Measurements from ENCODE around the gene DEPDC4.

DNA sequence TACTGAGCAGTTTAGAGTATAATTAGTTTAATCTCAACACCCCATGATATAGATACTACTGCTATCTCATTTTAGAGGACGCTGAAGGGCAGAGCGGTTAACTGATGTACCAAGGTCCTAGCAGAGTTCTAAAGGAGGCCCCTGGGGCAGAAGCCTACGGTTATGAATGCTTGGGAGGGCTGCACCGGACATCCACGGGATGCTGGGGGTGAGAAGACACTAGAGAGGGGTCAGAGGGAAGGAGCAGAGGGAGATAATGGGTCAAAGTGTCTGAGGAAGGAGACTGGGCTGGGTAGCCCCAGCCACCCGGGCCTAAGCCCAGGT lies 67.9 kb downstream of the DEPDC4 start:
- TF ChIP-seq, protein P1, sequence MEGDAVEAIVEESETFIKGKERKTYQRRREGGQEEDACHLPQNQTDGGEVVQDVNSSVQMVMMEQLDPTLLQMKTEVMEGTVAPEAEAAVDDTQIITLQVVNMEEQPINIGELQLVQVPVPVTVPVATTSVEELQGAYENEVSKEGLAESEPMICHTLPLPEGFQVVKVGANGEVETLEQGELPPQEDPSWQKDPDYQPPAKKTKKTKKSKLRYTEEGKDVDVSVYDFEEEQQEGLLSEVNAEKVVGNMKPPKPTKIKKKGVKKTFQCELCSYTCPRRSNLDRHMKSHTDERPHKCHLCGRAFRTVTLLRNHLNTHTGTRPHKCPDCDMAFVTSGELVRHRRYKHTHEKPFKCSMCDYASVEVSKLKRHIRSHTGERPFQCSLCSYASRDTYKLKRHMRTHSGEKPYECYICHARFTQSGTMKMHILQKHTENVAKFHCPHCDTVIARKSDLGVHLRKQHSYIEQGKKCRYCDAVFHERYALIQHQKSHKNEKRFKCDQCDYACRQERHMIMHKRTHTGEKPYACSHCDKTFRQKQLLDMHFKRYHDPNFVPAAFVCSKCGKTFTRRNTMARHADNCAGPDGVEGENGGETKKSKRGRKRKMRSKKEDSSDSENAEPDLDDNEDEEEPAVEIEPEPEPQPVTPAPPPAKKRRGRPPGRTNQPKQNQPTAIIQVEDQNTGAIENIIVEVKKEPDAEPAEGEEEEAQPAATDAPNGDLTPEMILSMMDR (IDR thresholded peaks at IDR 0.05), result no peak
- TF ChIP-seq POLR2A (IDR thresholded peaks at IDR 0.05), result no peak
